Measurements from ENCODE around the gene DNAJC6.

The DNAJC6 gene

DNA sequence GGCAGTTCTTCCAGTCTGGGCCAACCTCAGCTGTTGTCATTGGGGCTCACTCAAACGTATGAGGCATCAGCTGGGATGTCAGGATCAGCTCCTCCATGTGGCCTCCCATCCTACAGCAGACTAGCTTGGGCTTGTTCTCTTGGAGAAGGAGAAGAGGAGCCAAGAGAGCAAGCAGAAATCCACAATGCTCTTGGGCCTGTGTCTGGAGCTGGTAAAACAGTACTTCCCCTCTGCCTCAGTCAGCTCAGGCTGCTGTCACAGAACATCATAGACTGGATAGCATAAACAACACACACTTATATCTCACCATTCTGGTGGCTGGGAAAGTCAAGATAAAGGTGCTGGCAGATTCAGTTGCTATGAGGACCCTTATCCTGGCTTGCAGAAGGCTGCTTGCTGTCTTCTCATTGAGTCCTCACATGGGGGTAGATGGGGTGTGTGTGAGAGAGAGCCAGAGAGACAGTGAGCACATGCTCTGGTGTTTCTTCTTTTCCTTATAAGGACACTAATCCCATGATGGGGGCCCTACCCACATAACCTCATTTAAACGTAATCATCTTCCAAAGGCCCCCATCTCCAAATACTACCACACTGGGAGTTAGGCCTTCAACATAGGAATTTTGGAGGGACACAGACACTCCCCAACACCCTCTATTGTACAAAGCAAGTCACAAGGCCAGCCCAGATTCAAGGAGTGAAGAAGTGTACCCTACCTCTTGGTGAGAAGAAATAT lies 16.3 kb upstream of the DNAJC6 start:
- DNase-seq (ENCODE audit: low spot score), result no peak

DNA sequence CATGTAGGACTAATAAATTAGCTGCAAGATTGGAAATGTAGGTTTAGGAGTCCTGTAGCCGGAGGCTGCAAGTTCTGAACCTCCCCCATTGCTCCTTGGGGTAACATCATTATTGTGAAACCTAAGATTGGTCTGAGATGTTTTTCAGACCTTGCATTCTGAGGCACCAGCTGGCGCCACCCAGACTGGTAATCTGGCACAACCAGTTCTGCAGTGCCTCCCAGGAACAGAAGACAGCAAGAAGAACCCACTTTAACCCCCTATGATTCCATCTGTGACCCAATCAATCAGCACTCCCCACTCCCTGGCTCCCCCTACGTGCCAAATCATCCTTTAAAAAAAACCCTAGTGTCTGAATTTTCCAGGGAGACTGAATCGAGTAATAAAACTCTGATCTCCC lies 11.6 kb upstream of the DNAJC6 start:
- DNase-seq (ENCODE audit: low spot score), result no peak

DNA sequence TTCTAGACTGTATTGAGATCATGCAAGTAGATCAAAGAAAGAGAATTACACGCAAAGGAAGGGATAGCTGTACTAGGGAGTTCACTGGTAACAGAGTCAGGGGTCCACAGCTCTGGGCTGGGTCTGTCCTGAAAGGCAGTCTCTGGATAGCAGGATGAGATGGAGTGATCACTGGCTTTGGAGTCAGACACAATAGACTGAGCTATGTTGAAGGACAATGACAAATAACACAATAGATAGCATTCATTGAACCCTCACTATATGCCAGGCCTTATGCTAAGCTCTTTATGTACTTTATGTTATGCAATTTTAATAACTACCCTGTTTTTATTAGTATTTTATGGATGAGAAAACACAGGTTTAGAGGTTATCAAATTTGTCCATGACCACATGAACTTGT lies 10.0 kb upstream of the DNAJC6 start:
- DNase-seq (ENCODE audit: low spot score), result no peak

DNA sequence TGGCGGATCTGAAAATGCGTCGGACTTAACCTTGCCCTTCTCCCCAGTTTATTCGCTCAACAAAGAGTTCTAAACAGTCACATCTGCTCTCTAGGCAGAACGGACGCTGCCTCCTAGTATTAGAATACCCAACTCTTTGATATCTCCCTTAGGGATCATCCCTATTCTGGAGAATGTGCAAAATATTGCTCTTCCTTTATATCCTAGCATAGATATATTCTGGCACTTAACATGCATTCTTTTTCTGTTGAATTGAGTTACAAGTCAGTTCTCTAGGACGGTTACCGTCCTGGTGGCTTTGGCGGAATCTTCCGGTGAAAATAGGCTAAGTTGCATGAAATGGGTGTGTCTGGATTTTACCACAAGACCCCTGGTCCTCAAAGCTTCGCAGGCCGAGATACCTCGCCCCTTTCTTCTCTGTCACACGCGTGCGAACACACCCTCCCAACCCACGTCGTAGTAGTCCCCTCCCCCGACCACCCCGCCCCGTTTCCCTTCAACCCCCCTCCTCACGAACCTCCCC lies 501 bp upstream of the DNAJC6 start:
- no peak for DNase-seq (ENCODE audit: low spot score)

DNA sequence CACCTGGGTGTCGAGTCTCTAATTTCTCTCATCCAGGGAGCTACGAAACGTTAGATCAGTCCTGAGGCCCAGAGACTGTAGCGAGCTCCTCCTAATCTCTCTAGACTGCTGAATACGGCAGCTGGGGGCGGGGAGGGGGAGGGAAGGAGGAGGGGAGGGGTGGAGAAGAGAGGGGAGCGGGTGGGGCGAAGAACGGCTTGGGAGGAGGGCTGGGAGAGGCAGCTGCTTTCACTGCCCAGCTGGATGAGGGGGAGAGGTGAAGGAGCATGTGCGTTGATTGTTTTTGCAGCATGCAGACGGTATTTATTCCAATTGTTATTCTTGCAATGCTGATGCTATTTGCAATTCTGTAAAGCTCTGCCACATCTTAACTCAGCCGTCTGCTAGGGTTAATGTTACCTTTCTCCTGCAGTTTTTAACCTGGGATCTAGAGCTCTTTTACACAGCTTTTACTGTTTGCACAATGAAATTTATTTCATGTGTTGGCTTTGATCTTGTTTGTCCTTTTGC lies 790 bp downstream of the DNAJC6 start:
- DNase-seq (ENCODE audit: low spot score), result no peak

DNA sequence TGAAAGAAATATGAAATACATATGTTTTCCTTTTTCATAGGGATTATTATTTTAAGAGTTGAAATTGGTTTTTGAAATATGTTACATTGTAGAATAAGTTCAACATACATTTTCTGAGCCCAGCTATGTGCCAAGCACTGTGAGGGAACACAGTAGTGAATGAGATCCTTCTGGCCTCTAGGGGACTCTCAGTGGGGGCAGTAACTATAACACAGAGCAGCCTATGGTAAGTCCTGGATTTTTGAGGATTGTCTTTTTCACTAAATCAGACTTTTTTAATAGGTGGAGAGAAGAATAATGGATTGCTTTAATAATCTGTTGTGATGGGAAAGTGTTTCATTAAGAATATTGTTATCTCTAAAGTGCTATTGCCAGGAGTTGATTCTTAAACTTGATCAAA lies 2.4 kb downstream of the DNAJC6 start:
- DNase-seq (ENCODE audit: low spot score), result no peak

DNA sequence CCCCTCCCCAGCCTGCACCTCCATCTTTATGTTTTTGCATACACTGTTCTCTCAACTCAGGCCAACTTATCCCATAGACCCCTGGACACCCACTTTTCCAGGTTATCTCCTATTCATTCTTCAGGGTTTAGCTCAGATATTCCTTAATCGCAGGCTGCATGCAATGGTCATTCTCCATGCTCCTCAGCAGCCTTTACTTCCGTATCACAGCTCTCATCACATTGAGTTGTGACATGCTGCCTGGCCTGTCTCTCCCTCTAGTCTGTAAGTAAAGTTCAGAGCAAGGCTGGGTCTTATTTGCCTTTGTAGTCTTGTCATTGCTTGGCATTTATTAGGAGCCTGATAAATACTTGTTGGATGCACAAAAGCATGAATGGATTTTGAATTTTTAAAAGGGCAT lies 6.9 kb downstream of the DNAJC6 start:
- DNase-seq (ENCODE audit: low spot score), result no peak

DNA sequence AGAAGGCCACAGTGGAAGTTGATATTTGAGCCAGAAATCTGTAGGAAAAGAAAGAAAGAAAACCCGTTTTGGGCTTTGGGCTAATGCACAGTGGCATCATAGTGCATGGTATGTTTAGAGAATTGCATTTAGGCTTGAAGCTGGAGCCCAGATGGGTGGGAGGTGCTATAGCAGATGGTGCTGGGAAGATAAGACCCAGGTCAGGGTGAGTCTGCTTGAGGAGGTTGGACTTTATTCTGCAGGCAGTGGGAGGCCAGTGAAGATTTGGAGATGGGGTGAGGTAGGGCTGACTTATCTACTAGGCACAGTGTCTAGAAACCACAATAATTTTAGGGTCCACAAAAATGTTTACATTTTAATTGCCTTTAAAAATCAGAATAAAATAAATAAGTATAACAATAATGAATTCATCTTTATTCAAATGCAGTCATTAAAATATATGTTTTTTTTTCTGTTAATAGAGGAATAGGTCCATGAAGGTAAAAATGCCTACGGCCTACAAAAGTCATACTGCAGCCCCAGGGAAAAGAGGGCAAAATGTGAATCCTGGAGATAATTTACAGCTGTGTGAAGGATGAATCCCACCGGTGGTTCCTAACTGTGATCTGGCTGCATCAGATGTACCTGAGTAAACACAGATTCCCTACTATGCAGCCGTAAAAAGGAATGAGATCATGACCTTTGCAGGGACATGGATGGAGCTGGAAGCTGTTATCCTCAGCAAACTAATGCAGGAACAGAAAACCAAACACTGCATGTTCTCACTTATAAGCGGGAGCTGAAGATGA lies 8.7 kb downstream of the DNAJC6 start:
- DNase-seq (ENCODE audit: low spot score), result no peak

DNA sequence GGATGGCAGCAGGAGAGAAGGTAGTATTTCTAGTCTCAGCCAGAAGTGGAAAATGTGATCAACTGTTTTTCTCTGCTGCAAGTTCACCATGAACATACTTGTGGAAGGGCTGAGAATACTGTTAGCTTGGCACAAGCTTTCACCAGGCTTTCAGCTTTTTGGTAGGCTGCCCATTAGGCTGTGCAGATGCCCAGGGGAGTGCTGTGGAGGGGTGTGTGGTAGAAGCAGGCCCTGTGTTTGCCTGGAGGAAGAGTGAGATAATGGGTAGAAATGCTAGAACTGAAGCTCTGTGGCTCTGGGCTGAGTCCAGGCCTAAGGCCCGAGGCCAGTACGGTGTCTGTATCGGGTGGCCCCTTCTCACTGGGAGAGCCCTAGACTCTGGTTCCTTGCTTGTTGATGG lies 9.8 kb downstream of the DNAJC6 start:
- DNase-seq (ENCODE audit: low spot score), result no peak

DNA sequence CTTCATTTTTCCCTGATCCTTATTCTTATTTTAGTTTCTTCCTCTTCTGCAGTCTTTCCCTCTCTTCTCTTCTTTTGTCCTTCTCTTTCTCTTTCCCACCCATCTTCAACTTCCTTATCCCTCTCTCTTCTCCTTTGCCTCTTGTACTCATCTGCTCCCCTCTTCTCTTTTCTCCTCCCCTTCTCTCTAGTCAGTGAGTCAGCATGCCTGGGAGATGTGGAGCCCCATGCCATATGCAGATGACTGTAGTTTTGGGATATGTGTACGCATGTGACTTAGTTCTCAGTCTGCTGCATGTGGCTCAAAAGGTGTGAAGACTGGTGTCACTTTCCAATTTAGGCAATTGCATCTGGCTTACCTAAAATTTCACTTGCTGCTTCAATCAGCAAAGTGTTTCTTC lies 10.4 kb downstream of the DNAJC6 start:
- DNase-seq (ENCODE audit: low spot score), result no peak

DNA sequence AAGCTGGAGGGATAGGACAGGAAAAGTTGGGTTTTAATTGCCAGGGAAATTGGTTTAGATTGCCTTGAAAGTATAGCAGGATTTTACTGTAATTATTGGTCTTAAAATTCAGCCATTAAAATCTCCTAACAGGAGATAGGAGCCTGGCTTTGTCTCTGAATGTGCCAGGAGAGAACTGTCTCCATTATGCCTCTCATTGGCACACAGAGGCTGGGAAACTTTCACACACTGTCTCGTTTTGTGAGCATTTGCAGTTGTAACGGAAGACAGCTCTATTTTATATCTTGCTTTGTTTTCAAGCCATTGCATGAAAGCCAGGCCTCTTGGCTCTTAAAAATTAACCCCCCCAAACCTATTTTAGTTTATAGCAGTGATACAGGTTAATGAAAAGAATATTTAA lies 12.5 kb downstream of the DNAJC6 start:
- no peak for DNase-seq (ENCODE audit: low spot score)

DNA sequence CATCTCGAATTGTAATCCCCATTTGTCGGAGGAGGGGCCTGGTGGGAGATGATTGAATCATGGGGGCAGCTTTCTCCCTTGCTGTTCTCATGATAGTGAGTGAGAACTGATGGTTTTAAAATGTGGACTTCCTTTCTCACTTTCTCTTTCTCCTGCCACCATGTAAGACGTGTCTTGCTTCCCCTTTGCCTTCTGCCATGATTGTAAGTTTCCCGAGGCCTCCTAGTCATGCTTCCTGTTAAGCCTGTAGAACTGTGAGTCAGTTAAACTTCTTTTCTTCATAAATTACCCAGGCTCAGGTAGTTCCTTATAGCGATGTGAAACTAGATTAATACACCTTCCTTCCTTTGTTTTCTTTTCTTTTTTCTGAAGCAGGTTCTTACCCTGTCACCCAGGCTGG lies 13.9 kb downstream of the DNAJC6 start:
- no peak for DNase-seq (ENCODE audit: low spot score)

DNA sequence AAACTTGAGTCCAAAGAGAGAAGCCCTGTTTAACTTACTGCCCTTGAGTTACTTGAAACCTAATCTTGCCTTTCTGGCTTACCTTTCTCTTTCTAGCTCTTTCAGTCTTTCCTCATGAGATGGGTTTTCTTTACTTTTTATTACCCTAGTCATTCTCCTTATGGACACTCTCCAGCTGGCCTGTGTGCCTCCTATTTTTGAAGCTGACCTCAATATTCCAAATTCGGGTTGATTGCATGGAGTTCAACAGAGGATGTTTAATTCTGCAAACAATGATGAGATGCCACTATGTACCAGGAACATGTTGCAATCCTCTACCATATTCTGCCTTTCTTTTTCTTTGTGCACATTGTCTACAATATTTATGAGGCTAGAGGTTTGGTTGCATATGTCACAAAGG lies 20.7 kb downstream of the DNAJC6 start:
- DNase-seq (ENCODE audit: low spot score), result no peak

DNA sequence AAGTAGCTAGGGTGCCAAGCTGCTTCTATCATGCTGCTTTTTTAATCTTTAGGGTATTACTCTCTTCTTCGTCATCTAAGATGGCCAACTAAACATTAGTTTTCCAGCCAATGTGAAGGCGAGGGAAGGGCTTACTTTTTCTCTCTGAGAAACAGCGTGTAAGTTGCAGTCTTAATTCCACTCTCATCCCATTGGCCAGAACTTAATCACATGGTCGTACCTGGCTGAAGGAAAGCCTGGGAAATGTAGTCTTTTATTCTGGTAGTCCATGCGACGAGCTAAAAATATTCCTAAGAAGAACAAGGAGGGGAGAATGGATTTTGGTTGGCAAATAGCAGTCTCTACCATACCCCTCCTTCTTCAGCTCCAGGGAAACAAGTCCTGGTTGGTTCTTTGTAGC lies 21.5 kb downstream of the DNAJC6 start:
- DNase-seq (ENCODE audit: low spot score), result no peak

DNA sequence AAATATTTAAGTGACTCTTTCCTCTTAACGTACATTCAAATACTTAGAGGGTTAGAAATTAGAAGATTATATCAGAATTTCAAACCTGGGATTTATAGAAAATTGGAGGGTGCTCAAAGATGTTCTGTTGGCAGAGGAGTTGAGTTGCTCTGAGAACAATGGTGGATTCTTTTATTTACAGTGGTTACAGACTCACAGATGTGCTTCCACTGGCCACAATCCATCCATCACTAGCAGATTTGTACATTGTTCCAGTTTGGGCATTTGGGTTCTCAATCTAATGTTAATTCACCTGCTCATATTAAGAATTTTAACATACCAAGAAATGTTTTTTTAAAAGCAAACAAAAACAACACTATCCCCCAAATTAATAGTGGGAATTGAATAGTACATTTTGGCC lies 23.5 kb downstream of the DNAJC6 start:
- no peak for DNase-seq (ENCODE audit: low spot score)

DNA sequence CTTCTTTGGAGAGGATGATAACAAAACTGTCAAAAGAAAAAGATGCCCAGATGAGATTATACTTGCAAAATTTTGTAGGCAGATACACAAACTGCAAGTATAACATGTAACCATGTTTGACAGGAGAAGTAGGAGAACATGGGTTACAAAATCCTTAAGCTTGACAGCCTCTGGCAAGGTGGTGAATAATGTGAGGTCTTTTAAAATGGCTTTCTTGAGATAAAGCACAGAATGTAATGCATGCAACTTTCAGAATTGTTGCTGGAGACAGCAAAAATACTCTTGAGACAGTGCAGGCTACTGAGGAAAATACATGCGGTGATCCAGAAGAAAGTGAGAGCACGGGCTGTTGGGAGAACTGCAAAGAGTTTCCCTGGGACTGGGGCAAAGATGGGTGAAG lies 24.7 kb downstream of the DNAJC6 start:
- DNase-seq (ENCODE audit: low spot score), result no peak

DNA sequence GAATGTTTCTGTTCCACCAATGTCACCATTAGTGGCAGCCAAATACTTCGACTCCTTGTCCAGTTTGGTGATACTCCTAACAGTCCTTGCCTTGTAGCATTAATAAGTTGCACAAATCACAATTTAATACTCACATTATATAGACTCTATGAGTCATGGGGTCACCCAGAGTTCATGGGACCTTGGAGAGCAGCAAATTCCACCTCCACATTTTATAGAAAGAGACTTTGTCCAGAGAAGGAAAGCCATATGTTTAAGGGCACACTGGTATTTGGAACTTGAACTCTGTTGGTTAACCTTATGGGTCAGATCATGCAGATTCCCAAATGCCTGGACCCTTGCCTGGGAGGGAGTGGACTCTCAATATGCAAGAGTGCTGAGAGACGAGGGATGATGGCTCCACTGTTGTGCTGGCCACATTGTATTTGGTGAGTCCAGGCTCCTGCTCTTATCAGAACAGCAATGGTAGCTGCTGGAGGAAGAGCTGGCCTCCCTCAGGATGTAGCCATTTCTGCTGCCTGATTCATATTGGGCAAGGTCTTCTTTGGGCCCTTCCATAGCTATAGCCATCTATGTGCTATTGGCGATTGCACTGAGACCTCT lies 30.6 kb downstream of the DNAJC6 start:
- no peak for DNase-seq (ENCODE audit: low spot score)

DNA sequence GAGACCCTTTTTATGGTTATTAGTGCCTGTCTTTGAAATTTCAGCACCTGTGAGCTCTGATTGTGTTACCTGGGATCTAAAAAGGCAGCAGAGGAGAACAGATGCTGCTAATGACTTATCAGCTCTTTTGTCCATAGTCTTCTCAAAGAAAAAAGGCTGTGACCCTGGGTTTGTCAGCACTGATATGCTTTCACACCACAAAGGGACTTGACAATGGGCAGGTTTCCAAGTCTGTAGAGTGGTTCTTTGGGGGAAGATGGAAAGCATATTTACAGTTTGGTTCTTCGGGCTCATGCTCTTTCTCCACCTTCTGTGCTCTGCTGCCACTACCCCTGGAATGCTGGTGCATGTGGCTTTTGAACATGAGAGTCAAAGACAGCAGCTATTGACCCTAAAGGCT lies 32.0 kb downstream of the DNAJC6 start:
- no peak for DNase-seq (ENCODE audit: low spot score)

DNA sequence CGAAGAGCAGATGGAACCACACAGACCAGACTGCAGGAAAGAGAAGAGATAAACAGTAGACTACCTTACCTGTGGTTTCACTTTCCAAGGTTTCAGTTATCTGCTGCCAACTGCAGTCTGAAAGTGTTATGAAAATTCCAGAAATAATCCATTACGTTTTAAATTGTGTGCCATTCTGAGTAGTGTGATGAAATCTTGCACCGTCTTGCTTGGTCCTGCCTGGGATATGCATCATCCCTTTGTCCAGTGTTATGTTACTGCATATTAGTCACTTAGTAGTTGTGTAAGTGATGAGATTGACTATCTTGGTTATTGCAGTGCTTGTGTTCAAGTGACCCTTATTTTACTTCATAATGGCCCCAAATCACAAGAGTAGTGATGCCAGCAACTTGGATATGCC lies 33.9 kb downstream of the DNAJC6 start:
- DNase-seq (ENCODE audit: low spot score), result no peak

DNA sequence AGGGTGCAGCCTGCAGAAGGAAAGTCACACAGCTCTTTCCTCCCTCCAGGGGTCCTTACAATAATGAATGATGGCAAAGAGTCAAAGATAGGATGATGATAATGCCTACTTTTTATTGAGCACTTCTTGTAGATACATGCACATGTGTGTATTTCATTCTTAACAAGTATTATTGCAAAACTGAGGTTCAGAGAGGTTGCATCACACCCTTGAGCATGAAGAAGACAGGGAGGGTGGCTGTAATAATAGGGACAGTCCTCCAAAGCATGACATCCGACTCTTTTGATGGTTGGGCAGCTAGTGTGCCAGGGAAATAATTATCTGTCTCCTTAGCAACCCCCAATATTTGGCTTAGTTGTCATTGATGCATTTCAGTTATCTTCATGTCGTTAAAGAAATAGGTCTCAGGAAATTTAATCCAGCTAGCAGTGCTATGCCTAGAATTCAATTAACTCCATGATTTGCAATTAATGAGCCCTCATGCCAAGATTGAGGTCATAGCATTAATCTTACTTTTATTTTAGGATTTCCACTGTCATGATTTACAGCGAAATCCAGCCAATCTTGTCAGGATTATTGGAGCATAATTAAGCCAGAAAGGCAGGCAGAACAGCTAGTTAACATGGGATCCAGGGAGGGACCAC lies 35.0 kb downstream of the DNAJC6 start:
- no peak for DNase-seq (ENCODE audit: low spot score)

DNA sequence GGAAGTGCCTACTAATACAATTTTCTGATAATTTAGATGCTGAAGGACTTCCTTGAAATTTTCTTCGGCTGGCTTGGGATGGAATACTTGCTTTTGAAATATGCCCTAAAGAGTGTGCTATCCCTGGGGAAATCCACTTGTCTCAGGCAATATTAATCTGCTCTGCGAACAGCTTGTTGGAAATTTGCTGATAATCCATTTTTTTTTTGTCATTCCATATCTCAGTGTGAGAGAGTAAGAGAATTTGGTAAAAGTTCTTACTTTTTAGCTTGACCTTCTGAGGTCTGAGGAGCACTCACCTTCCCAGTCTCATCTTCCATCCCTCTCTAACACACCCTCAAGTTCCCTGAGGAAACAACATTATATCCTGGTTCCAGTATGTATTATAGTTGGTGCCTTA lies 36.8 kb downstream of the DNAJC6 start:
- DNase-seq (ENCODE audit: low spot score), result no peak

DNA sequence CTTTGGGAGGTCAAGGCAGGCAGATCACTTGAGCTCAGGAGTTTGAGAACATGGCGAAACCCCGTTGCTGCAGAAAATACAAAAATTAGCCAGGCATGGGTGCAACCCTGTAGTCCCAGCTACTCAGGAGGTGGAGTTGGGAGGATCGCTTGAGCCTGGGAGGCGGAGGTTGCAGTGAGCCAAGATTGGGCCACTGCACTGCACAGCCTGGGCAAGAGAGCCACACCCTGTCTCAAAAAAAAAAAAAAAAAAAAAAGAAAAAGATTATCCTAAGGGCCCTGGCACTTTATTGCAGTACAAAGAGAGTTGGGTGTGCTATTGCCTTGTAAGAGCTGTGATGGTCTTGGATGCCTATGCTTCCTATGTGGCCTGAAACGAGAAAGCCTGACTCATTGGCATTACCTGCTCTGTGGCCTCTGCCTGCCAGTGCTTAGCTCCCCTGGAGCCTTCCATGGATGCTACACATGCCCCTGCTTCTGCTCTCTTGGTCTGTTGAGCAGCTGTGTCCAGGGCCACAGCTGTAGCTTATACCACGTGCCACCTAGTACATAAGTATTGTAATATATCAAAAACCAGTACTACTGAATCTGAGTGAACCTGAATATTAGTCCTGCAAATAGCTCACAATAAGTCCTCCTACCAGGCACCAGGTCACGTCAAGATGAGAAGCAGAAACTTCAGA lies 45.8 kb downstream of the DNAJC6 start:
- no peak for DNase-seq (ENCODE audit: low spot score)
